HG03280 (cell line): ENCODE data around the gene FITM1.

Experiments
- ATAC-seq: cut with Tn5 transposase; IDR thresholded peaks from one replicate; pipeline ENCODE4 v1.9.1; 2021; ENCODE audit warnings: mild to moderate bottlenecking, moderate library complexity; ENCODE audit not compliant: unreplicated experiment

FITM1 gene

DNA sequence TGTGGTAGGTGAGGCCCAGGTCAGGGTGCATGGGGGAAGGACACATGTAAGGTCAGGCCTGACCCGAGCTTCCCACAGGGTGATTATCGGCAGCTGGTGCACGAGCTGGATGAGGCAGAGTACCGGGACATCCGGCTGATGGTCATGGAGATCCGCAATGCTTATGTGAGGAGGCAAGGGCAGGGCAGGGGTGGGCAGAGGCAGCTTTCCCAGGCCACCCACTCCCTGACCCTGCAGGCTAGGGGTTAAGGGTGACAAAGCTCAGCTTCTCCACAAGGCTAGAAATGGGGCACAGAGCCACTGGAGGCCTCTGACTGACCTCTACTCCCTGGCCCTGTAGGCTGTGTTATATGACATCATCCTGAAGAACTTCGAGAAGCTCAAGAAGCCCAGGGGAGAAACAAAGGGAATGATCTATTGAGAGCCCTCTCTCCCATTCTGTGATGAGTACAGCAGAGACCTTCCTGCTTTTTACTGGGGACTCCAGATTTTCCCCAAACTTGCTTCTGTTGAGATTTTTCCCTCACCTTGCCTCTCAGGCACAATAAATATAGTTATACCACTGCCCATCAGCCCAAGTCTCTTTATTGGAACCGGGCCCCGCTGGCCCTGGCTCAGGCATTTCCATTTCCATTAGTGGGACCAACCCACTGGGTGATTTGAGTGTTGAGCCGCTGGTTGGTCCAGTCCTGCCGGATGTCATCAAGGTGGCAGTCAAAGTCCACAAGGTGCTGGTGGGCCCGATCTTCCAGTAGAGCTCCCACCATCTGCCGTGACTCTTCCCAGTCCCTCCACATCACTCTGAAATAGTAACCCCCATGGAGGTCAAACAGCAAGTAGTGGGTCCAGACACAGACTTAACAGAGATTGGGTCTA lies 8.2 kb downstream of the FITM1 start:
- ATAC-seq: no peak

DNA sequence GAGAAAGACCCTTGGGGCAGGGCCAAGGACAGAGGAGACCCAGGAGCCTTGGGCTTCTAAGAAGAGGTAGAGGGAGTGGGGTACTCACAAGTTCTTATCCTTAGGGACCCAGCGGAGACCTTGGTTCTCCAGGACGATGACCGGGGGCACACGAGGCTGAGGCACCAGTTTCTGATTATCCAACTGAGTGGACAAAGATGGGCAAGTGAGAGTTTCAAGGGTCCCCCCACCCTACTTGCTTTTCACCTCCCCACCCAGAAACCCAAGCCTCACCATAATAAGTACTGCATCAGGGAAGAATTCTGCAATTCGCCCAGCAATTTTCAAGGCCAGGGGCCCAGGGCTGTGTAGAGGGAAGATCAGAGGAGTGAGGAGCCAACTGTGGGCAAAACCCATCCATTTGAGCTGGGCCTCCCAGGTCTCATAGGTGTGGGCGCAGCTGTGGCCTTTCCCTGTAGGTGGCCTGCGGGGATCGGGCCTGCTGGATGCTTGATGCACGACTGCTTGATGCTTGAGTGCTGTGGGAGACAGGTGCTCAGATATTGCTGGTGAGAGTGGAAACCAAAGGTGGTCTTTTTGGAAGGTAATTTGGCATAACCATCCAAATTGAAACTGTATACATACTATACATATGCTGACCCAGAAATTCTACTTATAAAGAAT lies 8.9 kb downstream of the FITM1 start:
- no peak for ATAC-seq

DNA sequence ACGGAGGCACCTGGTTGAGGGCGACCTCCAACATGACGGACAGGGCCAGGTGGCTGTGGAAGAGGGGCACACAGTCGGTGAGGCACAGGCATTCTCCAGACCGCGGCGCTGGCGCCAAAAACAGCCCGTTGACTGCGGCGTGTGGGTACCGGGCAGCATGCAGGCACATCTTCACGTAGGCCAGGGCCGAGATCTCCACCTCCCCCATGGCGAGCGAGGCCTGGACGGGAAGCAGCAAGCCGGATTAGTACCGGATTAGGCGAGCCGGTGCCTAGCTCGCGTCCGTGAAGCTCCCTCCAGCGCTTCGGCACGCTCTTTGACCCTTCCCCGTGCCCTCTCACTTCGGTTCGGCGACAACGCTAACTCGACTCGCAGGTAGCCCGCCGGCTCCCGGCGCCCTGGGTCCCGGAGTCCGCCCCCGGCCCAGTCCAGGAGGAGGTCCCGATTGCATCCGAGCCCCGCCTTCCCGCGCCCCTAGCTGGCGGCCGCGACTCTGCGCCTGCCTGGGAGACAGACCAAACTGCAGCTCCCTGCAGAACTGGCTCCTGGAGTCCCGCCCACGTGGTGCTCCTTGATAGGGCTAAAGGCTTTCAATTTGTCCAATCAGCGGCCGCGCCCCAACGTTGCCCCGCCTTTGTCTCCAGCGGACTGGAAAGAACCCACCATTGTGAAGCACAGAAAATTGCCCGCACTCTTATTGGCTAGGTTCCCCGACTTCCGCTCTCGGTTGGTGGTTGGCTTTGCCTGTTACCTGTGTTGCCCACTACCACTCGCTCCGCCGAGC lies 10.8 kb downstream of the FITM1 start, which contains the start of gene EMC9:
Gene EMC9, minus strand, starts transcription at position 495 of the 784 bp plus-strand sequence. Its CDS starts 287 bp downstream, at position 208.
- peak; percentile 84 for ATAC-seq

GRCh38 chr14:24143511-24143910 lies 13.1 kb downstream of the FITM1 start:
- ATAC-seq: no peak

DNA sequence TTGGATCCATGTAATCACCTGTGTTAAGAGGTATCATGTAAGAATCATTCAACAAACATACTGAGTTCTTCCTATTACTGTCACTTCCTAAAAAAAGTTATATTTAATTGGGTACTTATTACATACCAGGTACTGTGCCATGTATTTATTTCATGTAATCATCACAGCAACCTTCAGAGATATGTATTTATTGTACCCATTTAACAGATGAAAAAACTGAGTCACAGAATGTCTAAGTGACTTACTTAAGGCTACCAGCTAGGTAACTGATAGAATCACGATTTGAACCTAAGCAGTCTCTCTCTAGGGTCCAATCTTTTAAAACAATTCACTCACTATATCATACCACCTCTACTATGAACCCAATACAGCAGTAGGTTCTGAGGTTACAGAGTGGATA lies 14.0 kb downstream of the FITM1 start:
- no peak for ATAC-seq

DNA sequence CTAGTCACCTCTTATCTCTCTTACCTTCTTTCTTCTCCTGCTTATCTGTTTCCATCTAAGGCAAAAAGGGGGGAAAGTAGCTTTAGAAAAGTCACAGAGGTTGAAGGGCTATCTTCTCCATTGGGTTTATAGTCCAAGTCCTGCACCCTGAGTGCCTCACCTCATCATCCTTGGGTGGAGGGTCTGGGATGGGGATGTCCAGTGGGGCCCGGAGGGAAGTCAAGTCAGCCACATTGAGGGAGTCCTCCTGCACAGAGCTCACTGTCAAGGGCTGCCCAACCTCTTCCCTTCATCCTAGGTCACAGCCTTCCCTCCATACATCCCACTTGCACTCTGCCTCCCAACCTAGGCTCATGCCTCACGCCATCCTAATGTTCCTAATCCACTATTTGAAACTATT lies 14.8 kb downstream of the FITM1 start:
- ATAC-seq: no peak

- ATAC-seq: no peak
These were observed 15.4 kb downstream of the FITM1 start for GRCh38 chr14:24145690-24146452.

GRCh38 chr14:24146453-24146977 lies 16.1 kb downstream of the FITM1 start, which contains the start of gene PSME2:
Gene PSME2, minus strand, starts transcription at chr14:24146610. Its CDS starts 29 bp downstream, at chr14:24146581.
- peak; percentile 57 for ATAC-seq

DNA sequence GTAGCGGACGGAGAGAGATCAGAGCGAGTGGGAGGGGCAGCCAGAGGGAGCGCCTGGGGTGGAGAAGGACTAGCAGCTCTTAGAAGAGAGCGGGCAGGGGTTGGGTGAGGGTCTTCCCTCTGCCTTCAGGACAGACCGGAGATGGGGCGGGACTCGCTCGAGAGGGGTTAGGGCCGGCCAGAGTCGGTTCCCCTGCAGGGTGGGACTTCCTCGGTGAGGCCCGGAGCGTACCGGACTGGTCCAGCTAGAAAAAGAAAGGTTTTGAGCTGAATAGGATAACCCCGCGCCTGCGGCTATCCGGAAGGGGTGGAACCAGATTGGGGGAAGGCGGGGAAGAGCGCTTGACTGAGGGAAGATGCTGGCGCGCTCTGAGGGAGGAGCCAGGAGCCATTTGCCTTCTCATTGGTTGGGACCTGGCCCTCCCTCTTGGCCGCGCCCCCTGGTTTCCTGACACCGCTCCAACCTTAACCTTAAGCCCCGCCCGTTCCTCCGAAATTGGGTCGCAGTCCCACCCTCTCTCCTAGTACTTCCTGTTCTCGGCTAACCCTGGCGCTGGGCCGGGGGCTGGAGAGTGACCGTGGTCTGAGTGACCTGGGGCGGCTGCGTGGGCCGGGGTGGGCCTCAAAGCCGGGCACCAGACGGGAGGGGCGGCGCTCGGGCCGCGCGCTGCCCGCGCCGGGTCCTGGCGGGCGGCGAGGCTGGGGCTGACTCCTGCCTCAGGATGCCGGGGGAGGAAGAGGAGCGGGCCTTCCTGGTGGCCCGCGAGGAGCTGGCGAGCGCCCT lies 16.7 kb downstream of the FITM1 start, which contains the start of gene RNF31:
Gene RNF31, plus strand, starts transcription at position 521 of the 783 bp plus-strand sequence. Its CDS starts 201 bp downstream, at position 722.
- ATAC-seq: peak; percentile 81

DNA sequence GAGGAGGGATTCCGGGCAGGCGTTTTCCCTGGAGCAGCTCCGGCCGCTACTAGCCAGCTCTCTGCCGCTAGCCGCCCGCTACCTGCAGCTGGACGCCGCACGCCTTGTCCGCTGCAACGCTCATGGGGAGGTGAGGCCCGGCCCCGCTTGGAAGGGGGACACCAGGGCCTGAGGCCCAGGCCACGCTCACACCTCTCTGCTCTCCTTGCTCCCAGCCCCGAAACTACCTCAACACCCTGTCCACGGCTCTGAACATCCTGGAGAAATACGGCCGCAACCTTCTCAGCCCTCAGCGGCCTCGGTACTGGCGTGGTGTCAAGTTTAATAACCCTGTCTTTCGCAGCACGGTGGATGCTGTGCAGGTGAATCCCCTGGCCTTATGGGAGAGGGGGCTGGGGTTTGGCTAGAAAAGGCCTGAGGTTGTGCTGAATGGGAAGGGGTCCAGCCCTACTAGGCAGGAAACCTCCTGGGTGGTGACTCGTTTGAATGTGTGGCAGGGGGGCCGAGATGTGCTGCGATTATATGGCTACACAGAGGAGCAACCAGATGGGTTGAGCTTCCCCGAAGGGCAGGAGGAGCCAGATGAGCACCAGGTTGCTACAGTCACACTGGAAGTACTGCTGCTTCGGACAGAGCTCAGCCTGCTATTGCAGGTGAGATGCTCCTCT lies 17.4 kb downstream of the FITM1 start:
- no peak for ATAC-seq

DNA sequence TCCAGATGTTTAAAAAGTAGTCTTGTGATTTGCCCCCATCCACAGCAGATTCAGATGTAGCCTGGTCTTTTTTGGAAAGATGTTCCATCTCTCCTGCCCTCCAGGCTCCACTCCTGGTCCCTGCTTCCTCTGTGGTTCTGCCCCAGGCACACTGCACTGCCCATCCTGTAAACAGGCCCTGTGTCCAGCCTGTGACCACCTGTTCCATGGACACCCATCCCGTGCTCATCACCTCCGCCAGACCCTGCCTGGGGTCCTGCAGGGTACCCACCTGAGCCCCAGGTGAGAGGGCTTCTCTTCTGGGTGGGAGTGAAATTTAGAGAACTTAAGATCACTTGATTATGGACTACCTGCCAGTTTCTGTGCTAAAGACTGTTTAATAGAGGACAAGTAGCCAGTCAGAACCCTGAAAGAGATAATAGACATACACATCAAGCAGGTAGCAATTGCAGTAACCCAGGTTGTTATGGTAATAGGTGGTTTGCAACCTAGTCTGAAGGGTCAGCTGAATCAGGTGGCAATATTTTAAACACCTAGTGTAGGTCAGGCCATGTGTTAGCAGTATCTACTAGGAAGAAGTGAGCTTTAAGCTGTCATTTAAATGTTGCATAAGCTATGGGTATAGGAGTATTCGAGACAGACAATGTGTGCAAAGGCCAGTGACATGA lies 19.0 kb downstream of the FITM1 start:
- no peak for ATAC-seq

DNA sequence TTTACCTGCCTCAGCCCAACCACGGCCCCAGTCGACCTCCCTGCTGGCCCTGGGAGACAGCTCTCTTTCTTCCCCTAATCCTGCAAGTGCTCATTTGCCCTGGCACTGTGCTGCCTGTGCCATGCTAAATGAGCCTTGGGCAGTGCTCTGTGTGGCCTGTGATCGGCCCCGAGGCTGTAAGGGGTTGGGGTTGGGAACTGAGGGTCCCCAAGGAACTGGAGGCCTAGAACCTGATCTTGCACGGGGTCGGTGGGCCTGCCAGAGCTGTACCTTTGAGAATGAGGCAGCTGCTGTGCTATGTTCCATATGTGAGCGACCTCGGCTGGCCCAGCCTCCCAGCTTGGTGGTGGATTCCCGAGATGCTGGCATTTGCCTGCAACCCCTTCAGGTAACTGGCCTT lies 19.6 kb downstream of the FITM1 start:
- ATAC-seq: no peak

GRCh38 chr14:24150567-24150966 lies 20.1 kb downstream of the FITM1 start:
- no peak for ATAC-seq

- ATAC-seq: no peak
These were observed 20.5 kb downstream of the FITM1 start for GRCh38 chr14:24150993-24151392.

DNA sequence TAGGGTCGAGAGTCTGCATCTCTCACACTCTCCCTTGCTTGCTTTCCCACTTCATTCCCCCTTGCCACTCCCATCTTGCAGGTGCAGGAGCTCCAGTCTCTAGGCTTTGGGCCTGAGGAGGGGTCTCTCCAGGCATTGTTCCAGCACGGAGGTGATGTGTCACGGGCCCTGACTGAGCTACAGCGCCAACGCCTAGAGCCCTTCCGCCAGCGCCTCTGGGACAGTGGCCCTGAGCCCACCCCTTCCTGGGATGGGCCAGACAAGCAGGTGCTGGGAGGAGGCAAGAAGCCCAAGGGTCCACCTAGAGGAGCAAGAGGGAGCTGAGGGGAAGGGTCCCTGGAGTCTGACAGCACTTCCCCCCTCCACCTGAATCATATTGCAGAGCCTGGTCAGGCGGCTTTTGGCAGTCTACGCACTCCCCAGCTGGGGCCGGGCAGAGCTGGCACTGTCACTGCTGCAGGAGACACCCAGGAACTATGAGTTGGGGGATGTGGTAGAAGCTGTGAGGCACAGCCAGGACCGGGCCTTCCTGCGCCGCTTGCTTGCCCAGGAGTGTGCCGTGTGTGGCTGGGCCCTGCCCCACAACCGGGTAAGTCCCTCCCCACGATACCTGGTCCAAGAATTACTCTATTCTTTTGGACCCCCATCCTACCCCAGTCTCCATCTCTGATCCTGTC lies 21.1 kb downstream of the FITM1 start:
- ATAC-seq: no peak

DNA sequence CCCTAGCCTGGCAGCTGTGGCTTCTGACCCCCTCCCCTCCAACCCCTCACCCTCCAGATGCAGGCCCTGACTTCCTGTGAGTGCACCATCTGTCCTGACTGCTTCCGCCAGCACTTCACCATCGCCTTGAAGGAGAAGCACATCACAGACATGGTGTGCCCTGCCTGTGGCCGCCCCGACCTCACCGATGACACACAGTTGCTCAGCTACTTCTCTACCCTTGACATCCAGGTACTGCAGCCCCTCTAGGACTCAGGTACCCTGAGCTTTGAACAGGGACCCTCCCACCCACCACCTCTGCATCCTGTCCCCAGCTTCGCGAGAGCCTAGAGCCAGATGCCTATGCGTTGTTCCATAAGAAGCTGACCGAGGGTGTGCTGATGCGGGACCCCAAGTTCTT lies 24.6 kb downstream of the FITM1 start:
- ATAC-seq: no peak

- no peak for ATAC-seq
These were observed 26.4 kb downstream of the FITM1 start for GRCh38 chr14:24156840-24157239.

DNA sequence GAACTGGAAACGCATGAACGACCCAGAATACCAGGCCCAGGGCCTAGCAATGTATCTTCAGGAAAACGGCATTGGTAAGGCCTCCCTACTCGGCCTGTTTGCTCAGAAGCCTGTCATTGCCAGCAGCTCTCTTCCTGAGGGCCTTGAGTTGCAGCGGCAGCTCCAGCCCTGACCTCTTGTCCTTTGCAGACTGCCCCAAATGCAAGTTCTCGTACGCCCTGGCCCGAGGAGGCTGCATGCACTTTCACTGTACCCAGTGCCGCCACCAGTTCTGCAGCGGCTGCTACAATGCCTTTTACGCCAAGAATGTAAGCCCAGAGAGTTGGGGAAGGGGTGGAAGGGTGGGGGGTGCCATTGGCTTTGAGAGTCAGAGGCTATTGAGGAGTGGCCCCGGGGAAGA lies 26.9 kb downstream of the FITM1 start:
- ATAC-seq: no peak
